GM19240 (cell line): ENCODE data around the gene SYNPO2.
"Not testable (repeated sequence)": the region's sequence is repeated elsewhere in the genome, so short reads cannot be mapped to it uniquely, and the experiment has no call there.

ENCODE experiments used
- DNase-seq: peaks from one replicate; pipeline ENCODE4 v3.0.0; 2011; ENCODE audit warnings: low spot score; ENCODE audit not compliant: insufficient read length

SYNPO2 gene

GRCh38 chr4:118973295-118973694 is 84.6 kb downstream of the SYNPO2 start:
- no peak for DNase-seq

- DNase-seq = no peak
Measured at GRCh38 chr4:118974758-118975157, 86.1 kb downstream of the SYNPO2 start.

GRCh38 chr4:118975449-118976192 is 87.0 kb downstream of the SYNPO2 start:
- no peak for DNase-seq

- DNase-seq = not testable (repeated sequence)
Measured at GRCh38 chr4:118976193-118976560, 87.5 kb downstream of the SYNPO2 start.

GRCh38 chr4:118977100-118977499 is 88.4 kb downstream of the SYNPO2 start:
- DNase-seq = not testable (repeated sequence)

GRCh38 chr4:118979712-118980111 is 91.1 kb downstream of the SYNPO2 start:
- DNase-seq = no peak

- DNase-seq = no peak
Measured at GRCh38 chr4:118981171-118981838, 92.7 kb downstream of the SYNPO2 start.

- DNase-seq = peak; percentile 68
Measured at GRCh38 chr4:118981839-118982381, 93.3 kb downstream of the SYNPO2 start.

- no peak for DNase-seq
Measured at GRCh38 chr4:118983293-118983692, 94.6 kb downstream of the SYNPO2 start.

GRCh38 chr4:118983831-118984230 is 95.2 kb downstream of the SYNPO2 start:
- no peak for DNase-seq

- DNase-seq = no peak
Measured at GRCh38 chr4:118985170-118986000, 96.7 kb downstream of the SYNPO2 start.

GRCh38 chr4:118987959-118988634 is 99.4 kb downstream of the SYNPO2 start:
- DNase-seq = no peak

GRCh38 chr4:118988635-118988972 is 100.0 kb downstream of the SYNPO2 start:
- DNase-seq = no peak

- DNase-seq = no peak
Measured at GRCh38 chr4:118989098-118990080, 100.7 kb downstream of the SYNPO2 start.

- DNase-seq = no peak
Measured at GRCh38 chr4:118991686-118992085, 103.0 kb downstream of the SYNPO2 start.

- DNase-seq = no peak
Measured at GRCh38 chr4:118992149-118992548, 103.5 kb downstream of the SYNPO2 start.

- no peak for DNase-seq
Measured at GRCh38 chr4:118993333-118993732, 104.7 kb downstream of the SYNPO2 start.

GRCh38 chr4:118994030-118994429 is 105.4 kb downstream of the SYNPO2 start:
- DNase-seq = no peak

GRCh38 chr4:118995693-118996391 is 107.2 kb downstream of the SYNPO2 start:
- DNase-seq = no peak

GRCh38 chr4:118997601-118998000 is 108.9 kb downstream of the SYNPO2 start:
- no peak for DNase-seq
